ENCODE results near the gene DCAF10. TPM values are rescaled to one million over a fixed set of nuclear protein-coding genes. Genes with fewer than 3 reads are reported as not detected.

DCAF10 gene
- total and polyA plus RNA-seq, 2 of the 8 experiments (the other 6 are each of a cell fraction or from before 2014, with no cell fraction given): 7.1 to 15.0 TPM

DNA sequence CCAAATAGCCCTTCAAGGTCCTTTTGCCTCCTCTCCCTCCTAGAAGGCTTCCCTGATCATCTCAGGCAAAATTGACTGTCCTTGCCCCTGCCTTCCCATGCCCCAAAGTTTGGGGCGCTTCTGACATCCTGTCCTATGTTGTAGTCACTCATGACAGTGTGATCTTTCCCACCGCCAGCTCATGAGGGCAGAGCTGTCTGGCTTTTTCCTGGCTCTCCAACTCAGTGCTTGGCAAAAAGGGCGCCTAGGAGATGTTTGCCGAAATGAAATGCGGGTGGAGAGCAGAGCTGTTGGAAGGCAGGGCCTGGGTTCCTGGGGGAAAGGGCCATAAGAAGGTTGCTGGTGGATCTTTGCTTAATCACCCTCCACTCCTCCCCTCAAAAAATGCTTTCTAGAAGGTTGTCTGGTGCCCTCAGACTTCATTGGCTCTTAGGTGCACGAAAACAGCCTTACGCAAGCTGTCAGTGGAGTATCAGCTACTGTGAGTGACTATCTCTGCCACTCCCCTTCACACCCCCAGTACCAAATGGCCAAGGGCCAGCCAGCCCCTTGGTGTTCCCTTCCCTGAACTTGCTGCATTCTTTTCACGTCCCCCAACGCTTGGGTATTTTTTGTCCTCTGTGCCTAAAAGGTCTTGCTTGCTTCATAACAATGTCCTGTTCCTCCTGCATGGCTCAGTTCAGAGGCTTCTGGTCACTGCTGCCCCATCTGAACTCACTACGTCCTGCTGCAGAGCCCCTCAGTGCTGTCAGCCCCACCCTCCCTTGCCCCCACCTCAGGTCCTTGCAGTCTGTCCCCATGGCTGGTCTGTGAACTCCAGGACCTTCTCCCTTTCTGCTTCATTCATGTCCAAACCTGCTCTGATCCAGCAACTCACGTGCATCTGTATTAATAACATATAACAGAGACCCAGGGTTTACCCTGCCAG, 106.0 kb downstream of the DCAF10 start:
- Histone ChIP-seq H3K79me1 (ENCODE audit: low read depth, low read length) (peaks cover 3% of the 10 kb centered on the region; the same call in 1 of the 2 replicates), H2BK5ac (ENCODE audit: low read depth, low read length) (no peak overlapping the region), H2BK12ac (ENCODE audit: low read depth, low read length) (no peak overlapping the region), H3K14ac (ENCODE audit: insufficient read length) (no peak overlapping the region), H3K4me2 (ENCODE audit: insufficient read depth in 1 of 2, low read depth in 2 of 2, low read length in 2 of 2) (no peak overlapping the region), H3K27ac (ENCODE audit: low read depth, low read length) (no peak overlapping the region), H3K36me3 (ENCODE audit: control insufficient read depth in 2 of 4, insufficient read depth in 4 of 4, low read length in 3 of 4) (no peaks in the 10 kb centered on the region), H3K4me3 (ENCODE audit: extremely low read depth in 1 of 4, insufficient read depth in 2 of 4, low read depth in 3 of 4, low read length in 4 of 4) (no peak overlapping the region), H2AK5ac (ENCODE audit: low read depth, low read length) (0 out of 2 replicates have a peak overlapping the region, but pooled peaks have one; percentile 39), H2BK15ac (ENCODE audit: low read length) (no peak overlapping the region), H2AFZ (ENCODE audit: low read length) (no peak overlapping the region), H3K9me3 (ENCODE audit: insufficient read depth in 2 of 2, low read depth in 1 of 2, low read length in 1 of 2) (no peaks in the 10 kb centered on the region), H3K79me2 (ENCODE audit: control insufficient read depth in 1 of 2, insufficient read depth in 2 of 2, low read length in 2 of 2) (0 out of 4 replicates have a peak, but pooled peaks cover 0 to 6% of the 10 kb centered on the region in 2 experiments), H2BK120ac (replicated peaks; ENCODE audit: low read depth, low read length) (no peak overlapping the region), H3K4me1 (replicated peaks in 1 of 4; ENCODE audit: control insufficient read depth in 3 of 4, insufficient read depth in 4 of 4, low read length in 3 of 4) (peaks cover 0 to 8% (median 6%) of the 10 kb centered on the region in 4 experiments; a peak in 3 of 7 replicates), H2BK20ac (ENCODE audit: low read length) (no peak overlapping the region), H3K56ac (replicated peaks; ENCODE audit: insufficient read length, low read depth, low read length) (no peak overlapping the region), H4K5ac (ENCODE audit: insufficient read length, low read depth, low read length) (no peak overlapping the region), H3K9ac (replicated peaks in 1 of 4; ENCODE audit: extremely low read depth in 1 of 4, low read depth in 3 of 4, low read length in 3 of 4) (no peak overlapping the region), H4K91ac (replicated peaks; ENCODE audit: insufficient read length, low read length) (no peak overlapping the region), H3K27me3 (replicated peaks in 1 of 4; ENCODE audit: control insufficient read depth in 3 of 4, extremely low read depth in 1 of 4, insufficient read depth in 3 of 4, low read length in 3 of 4) (peaks cover 0 to 3% (median 0%) of the 10 kb centered on the region in 4 experiments; a peak in 3 of 7 replicates), H3K18ac (ENCODE audit: extremely low read depth, low read length) (no peak overlapping the region), H4K20me1 (replicated peaks in 1 of 2; ENCODE audit: control insufficient read depth in 1 of 2, insufficient read depth in 2 of 2, low read length in 2 of 2) (peaks cover 0 to 2% of the 10 kb centered on the region in 2 experiments), H3K4ac (replicated peaks; ENCODE audit: insufficient read length, low read depth, low read length) (no peak overlapping the region), H4K8ac (ENCODE audit: extremely low read depth, insufficient read depth, low read length) (no peak overlapping the region), H3K23ac (ENCODE audit: insufficient read length) (no peak overlapping the region), H3K23me2 (ENCODE audit: low read depth, low read length) (peaks cover 6% of the 10 kb centered on the region)
- 83% methylated on average over 11 of the region's 11 CpGs; no CpG with 5 or more reads in 1 of the 2 experiments for WGBS, 2 experiments (ENCODE audit: extremely low coverage in 1 of 2, insufficient coverage in 1 of 2, insufficient read length in 1 of 2, insufficient replicate concordance in 2 of 2, low coverage in 1 of 2, low lambda C conversion rate in 2 of 2, missing lambda C conversion rate in 1 of 2)
- DNase-seq (ENCODE audit: low read depth in 1 of 2, low spot score in 2 of 2) (peak in 1 of 2 experiments; percentile 23), FAIRE-seq (no peak)
- ChIA-PET CTCF (ENCODE audit: partially characterized antibody) (interaction anchor here (0.8 to 2.9 kb wide), 8 partner anchors 9 to 358 kb away, joined by 3 to 10 read pairs (median 4); no protein-coding TSS in a partner anchor), POLR2A (ENCODE audit: partially characterized antibody) (interaction anchor here (1.2 kb wide), 1 partner anchor 157 kb away, joined by 3 read pairs; no protein-coding TSS in a partner anchor)
- TF ChIP-seq SAP30 (IDR thresholded peaks at IDR 0.05; ENCODE audit: insufficient read depth, insufficient replicate concordance, low read length) (no peak), ZNF274 (IDR thresholded peaks at IDR 0.05; ENCODE audit: borderline replicate concordance, extremely low read depth, low read length) (no peak), CHD1 (IDR thresholded peaks at IDR 0.05; ENCODE audit: low read depth, low read length) (no peak), CREB1 (IDR thresholded peaks at IDR 0.05) (no peak), TAF1 (IDR thresholded peaks at IDR 0.05; ENCODE audit: low read depth, low read length) (no peak), RXRA (IDR thresholded peaks at IDR 0.05; ENCODE audit: insufficient read depth, low read depth, low read length) (no peak)

Measured in H1 (cell line).